Body of pancreas (tissue), 4 donors: ENCODE results near the gene RDX.

Experiments used
- CTCF ChIP-seq, 7 experiments: fragments of 450-650 bp in 4 of 7; fragments of 200-600 bp in 3 of 7; sonication (generic) in 3 of 7; IDR thresholded peaks; one replicate each; pipeline ENCODE4 v1.5.1; 2016 to 2019; ENCODE audit warnings: antibody characterized with exemption in 7 of 7
- POLR2A ChIP-seq, 3 donors: fragments of 450-650 bp; IDR thresholded peaks; one replicate each; pipeline ENCODE4 v1.6.1; 2016; ENCODE audit warnings: antibody characterized with exemption in 3 of 3, mild to moderate bottlenecking in 2 of 3

- no peak for TF ChIP-seq CTCF (IDR thresholded peaks at IDR 0.05)
- no peak for TF ChIP-seq POLR2A (IDR thresholded peaks at IDR 0.05)
Observed at GRCh38 chr11:110147962-110148709, 148.3 kb downstream of the RDX start.
